Measurements from ENCODE around the gene CHRNA4. TPM values are rescaled to one million over a fixed set of nuclear protein-coding genes. Genes with fewer than 3 reads are reported as not detected.

CHRNA4 gene
- total and polyA plus RNA-seq, 11 donors, result 0.06 to 1.5 (median 0.37) TPM; not detected in 5

- Histone ChIP-seq H3K36me3 (no peaks in the 10 kb centered on the region), H3K27ac (no peak overlapping the region), H3K4me3 (no peak overlapping the region), H3K27me3 (peaks cover 0 to 40% (median 3%) of the 10 kb centered on the region in 9 donors), H3K9me3 (peaks cover 0 to 8% (median 0%) of the 10 kb centered on the region in 12 donors), H3K4me1 (no peaks in the 10 kb centered on the region)
- intact Hi-C loops (cut with DNase I), result no loop called here
- TF ChIP-seq CTCF (IDR thresholded peaks at IDR 0.05) (no peak), POLR2A (IDR thresholded peaks at IDR 0.05) (no peak)
- WGBS, 4 donors, result 75 to 87% (median 77%) methylated on average over 8 to 13 of the region's 13 CpGs
- no peak for ATAC-seq
- peak in 1 of 5 donors; percentile 56 for DNase-seq
Measured at GRCh38 chr20:63330940-63331339, 30.2 kb downstream of the CHRNA4 start.

GRCh38 chr20:63330084-63330760 lies 30.9 kb downstream of the CHRNA4 start:
- Histone ChIP-seq H3K27ac (no peak overlapping the region), H3K9me3 (peaks cover 0 to 8% (median 0%) of the 10 kb centered on the region in 12 donors), H3K4me3 (no peak overlapping the region), H3K4me1 (no peaks in the 10 kb centered on the region), H3K27me3 (peaks cover 0 to 32% (median 0%) of the 10 kb centered on the region in 9 donors), H3K36me3 (no peaks in the 10 kb centered on the region)
- peak in 2 of 5 donors; percentile 21 to 42 for DNase-seq
- WGBS, 4 donors, result 81 to 88% (median 85%) methylated on average over 8 to 20 of the region's 20 CpGs
- ATAC-seq, result no peak
- intact Hi-C loops (cut with DNase I), result no loop called here
- TF ChIP-seq CTCF (IDR thresholded peaks at IDR 0.05) (no peak), POLR2A (IDR thresholded peaks at IDR 0.05) (no peak)

- no peak for TF ChIP-seq CTCF (IDR thresholded peaks at IDR 0.05)
- no peak for TF ChIP-seq POLR2A (IDR thresholded peaks at IDR 0.05)
- Histone ChIP-seq H3K27me3 (peaks cover 0 to 30% (median 0%) of the 10 kb centered on the region in 9 donors), H3K9me3 (peaks cover 0 to 8% (median 0%) of the 10 kb centered on the region in 12 donors), H3K27ac (no peak overlapping the region), H3K4me1 (no peaks in the 10 kb centered on the region), H3K4me3 (no peak overlapping the region), H3K36me3 (no peaks in the 10 kb centered on the region)
- intact Hi-C loops (cut with DNase I), result no loop called here
- peak in 1 of 5 donors; percentile 51 for DNase-seq
- WGBS, 4 donors, result 88 to 92% (median 88%) methylated on average over 12 to 18 of the region's 18 CpGs
- ATAC-seq, result no peak
Measured at GRCh38 chr20:63329331-63330083, 31.6 kb downstream of the CHRNA4 start.

- no peaks in the 10 kb centered on the region for H3K4me1 ChIP-seq
- H3K36me3 ChIP-seq, result no peaks in the 10 kb centered on the region
- 70 to 88% (median 72%) methylated on average over 16 to 21 of the region's 21 CpGs for WGBS, 4 donors
- peaks cover 0 to 23% (median 0%) of the 10 kb centered on the region in 9 donors for H3K27me3 ChIP-seq
- H3K27ac ChIP-seq, result no peak overlapping the region
- no peak for TF ChIP-seq POLR2A (IDR thresholded peaks at IDR 0.05)
- no peak for TF ChIP-seq CTCF (IDR thresholded peaks at IDR 0.05)
- intact Hi-C loops (cut with DNase I), result no loop called here
- DNase-seq (peak in 2 of 5 donors; percentile 15 to 51), ATAC-seq (no peak)
- H3K9me3 ChIP-seq, result peaks cover 0 to 8% (median 0%) of the 10 kb centered on the region in 12 donors
- no peak overlapping the region for H3K4me3 ChIP-seq
Measured at GRCh38 chr20:63328718-63329275, 32.4 kb downstream of the CHRNA4 start.
